ENCODE data around the gene TK1. TPM values are rescaled to one million over a fixed set of nuclear protein-coding genes. Genes with fewer than 3 reads are reported as not detected.
A peak's percentile ranks its signal among the peaks of the same experiment; 100 is the strongest.

Gene TK1
- polyA plus RNA-seq, 3 donors, result 0.67 to 2.0 (median 1.4) TPM

GRCh38 chr17:78196716-78197115 lies 9.9 kb upstream of the TK1 start:
- Mint-ChIP-seq H3K27me3 (ENCODE audit: low read depth in 3 of 3) (no peaks in the 10 kb centered on the region), H3K36me3 (peaks cover 17 to 40% of the 10 kb centered on the region in 2 donors), H3K27ac (peak overlapping the region in 1 of 7 donors; percentile 47), H3K9me3 (peaks cover 0 to 3% (median 0%) of the 10 kb centered on the region in 7 donors), H3K4me1 (peaks cover 21% of the 10 kb centered on the region), H3K4me3 (no peak overlapping the region)
- H3K4me3 ChIP-seq (replicated peaks in 1 of 3; ENCODE audit: low read depth in 2 of 3, low read length in 3 of 3), result no peak overlapping the region
- H3K9me3 ChIP-seq (replicated peaks in 1 of 2; ENCODE audit: control insufficient read depth in 1 of 2, insufficient read depth in 1 of 2, low read length in 2 of 2), result peaks cover 0 to 4% of the 10 kb centered on the region in 2 donors
- 100% methylated on average over 2 of the region's 5 CpGs for WGBS (ENCODE audit: insufficient coverage)
- no peaks in the 10 kb centered on the region for H3K27me3 ChIP-seq (ENCODE audit: control insufficient read depth in 2 of 2, insufficient read depth in 2 of 2, low read length in 2 of 2)
- peaks cover 28 to 30% of the 10 kb centered on the region in 2 donors for H3K4me1 ChIP-seq (ENCODE audit: control insufficient read depth in 1 of 2, insufficient read depth in 2 of 2, low read length in 2 of 2)
- H4K20me1 ChIP-seq (ENCODE audit: insufficient read depth, low read length), result no peaks in the 10 kb centered on the region
- intact Hi-C loops (cut with micrococcal nuclease), result no loop called here
- no peak overlapping the region for H3K9ac ChIP-seq (ENCODE audit: insufficient read depth, low read length, poor library complexity, severe bottlenecking)
- peak overlapping the region in 1 of 2 donors; percentile 84 for H3K27ac ChIP-seq (ENCODE audit: low read depth in 1 of 2, low read length in 2 of 2)
- H2AFZ ChIP-seq (ENCODE audit: insufficient read depth, low read depth, low read length, poor library complexity, severe bottlenecking), result no peak overlapping the region
- DNase-seq, result no peak
- H3K79me2 ChIP-seq (ENCODE audit: insufficient read depth, low read length), result no peaks in the 10 kb centered on the region
- H3K4me2 ChIP-seq (replicated peaks; ENCODE audit: extremely low read depth, low read length, poor library complexity, severe bottlenecking), result no peak overlapping the region
- H3K36me3 ChIP-seq (replicated peaks in 1 of 2; ENCODE audit: control insufficient read depth in 1 of 2, insufficient read depth in 2 of 2, low read length in 2 of 2), result peaks cover 8 to 28% of the 10 kb centered on the region in 2 donors
- TF ChIP-seq CTCF (IDR thresholded peaks at IDR 0.05), result no peak

GRCh38 chr17:78185981-78186691 lies 716 bp downstream of the TK1 start:
- peak in 1 of 3 donors; percentile 15 for DNase-seq
- H3K4me3 ChIP-seq (replicated peaks in 1 of 3; ENCODE audit: low read depth in 2 of 3, low read length in 3 of 3), result peak overlapping the region in 2 of 3 experiments; percentile 66 to 84

More at GRCh38 chr17:78185981-78186691, 716 bp downstream of the TK1 start:
- H3K79me2 ChIP-seq (ENCODE audit: insufficient read depth, low read length), result peaks cover 54% of the 10 kb centered on the region
- peaks cover 2 to 8% of the 10 kb centered on the region in 2 donors for H3K36me3 ChIP-seq (replicated peaks in 1 of 2; ENCODE audit: control insufficient read depth in 1 of 2, insufficient read depth in 2 of 2, low read length in 2 of 2)
- H3K4me1 ChIP-seq (ENCODE audit: control insufficient read depth in 1 of 2, insufficient read depth in 2 of 2, low read length in 2 of 2), result peaks cover 33 to 44% of the 10 kb centered on the region in 2 donors
- Mint-ChIP-seq H3K27me3 (ENCODE audit: low read depth in 3 of 3) (peaks cover 0 to 2% (median 0%) of the 10 kb centered on the region in 3 donors), H3K27ac (peak overlapping the region in 3 of 7 donors; percentile 30 to 69 (median 57)), H3K9me3 (peaks cover 0 to 3% (median 0%) of the 10 kb centered on the region in 7 donors), H3K36me3 (peaks cover 15 to 42% of the 10 kb centered on the region in 2 donors), H3K4me3 (peak overlapping the region; percentile 78 to 87), H3K4me1 (peaks cover 37% of the 10 kb centered on the region)
- H3K9ac ChIP-seq (ENCODE audit: insufficient read depth, low read length, poor library complexity, severe bottlenecking), result no peak overlapping the region
- H3K27ac ChIP-seq (ENCODE audit: low read depth in 1 of 2, low read length in 2 of 2), result no peak overlapping the region
- H3K4me2 ChIP-seq (replicated peaks; ENCODE audit: extremely low read depth, low read length, poor library complexity, severe bottlenecking), result peak overlapping the region; percentile 98
- H2AFZ ChIP-seq (ENCODE audit: insufficient read depth, low read depth, low read length, poor library complexity, severe bottlenecking), result peak overlapping the region; percentile 83
- no peaks in the 10 kb centered on the region for H4K20me1 ChIP-seq (ENCODE audit: insufficient read depth, low read length)
- no peaks in the 10 kb centered on the region for H3K27me3 ChIP-seq (ENCODE audit: control insufficient read depth in 2 of 2, insufficient read depth in 2 of 2, low read length in 2 of 2)
- WGBS (ENCODE audit: insufficient coverage), result 36% methylated on average over 4 of the region's 10 CpGs
- no peak for TF ChIP-seq CTCF (IDR thresholded peaks at IDR 0.05)
- intact Hi-C loops (cut with micrococcal nuclease), result loop anchor here in 1 of 2 donors (5.0 kb wide), 1 partner anchor 44 kb away; no protein-coding TSS in a partner anchor
- no peaks in the 10 kb centered on the region for H3K9me3 ChIP-seq (replicated peaks in 1 of 2; ENCODE audit: control insufficient read depth in 1 of 2, insufficient read depth in 1 of 2, low read length in 2 of 2)
